Erythroblast (primary cell): Measurements from ENCODE around the gene SLAMF6.

Experiments used
- GATA1 ChIP-seq: IDR thresholded peaks from 2 replicates; pipeline ENCODE4 v1.6.1; 2011; ENCODE audit warnings: low read depth, mild to moderate bottlenecking, control low read depth, low read length, moderate library complexity
- POLR2A ChIP-seq: IDR thresholded peaks from 2 replicates; pipeline ENCODE4 v1.6.1; 2011; ENCODE audit warnings: mild to moderate bottlenecking, low read length

GRCh38 chr1:160558660-160559380 is 35.8 kb upstream of the SLAMF6 start:
- TF ChIP-seq POLR2A: no peak
- TF ChIP-seq GATA1: no peak
